Tibial nerve (tissue), 4 donors: ENCODE data around the gene SCTR.

Experiments used
- EP300 ChIP-seq, 2 donors: sonication (generic); formaldehyde crosslinking; IDR thresholded peaks; one replicate each; pipeline ENCODE4 v1.6.1; 2017; ENCODE audit warnings: antibody characterized with exemption in 2 of 2, mild to moderate bottlenecking in 1 of 2
- POLR2A ChIP-seq, 2 donors: fragments of 450-650 bp; IDR thresholded peaks; one replicate each; pipeline ENCODE4 v1.6.1; 2017; ENCODE audit warnings: antibody characterized with exemption in 2 of 2, mild to moderate bottlenecking in 2 of 2, moderate library complexity in 2 of 2
- TF ChIP-seq, protein P1 (sequence below), 5 experiments: fragments of 200-600 bp in 3 of 5; fragments of 450-650 bp in 2 of 5; sonication (generic) in 3 of 5; IDR thresholded peaks; one replicate each; pipeline ENCODE4 v1.5.1; 2016 to 2019; ENCODE audit warnings: antibody characterized with exemption in 5 of 5, mild to moderate bottlenecking in 3 of 5, moderate library complexity in 2 of 5

DNA sequence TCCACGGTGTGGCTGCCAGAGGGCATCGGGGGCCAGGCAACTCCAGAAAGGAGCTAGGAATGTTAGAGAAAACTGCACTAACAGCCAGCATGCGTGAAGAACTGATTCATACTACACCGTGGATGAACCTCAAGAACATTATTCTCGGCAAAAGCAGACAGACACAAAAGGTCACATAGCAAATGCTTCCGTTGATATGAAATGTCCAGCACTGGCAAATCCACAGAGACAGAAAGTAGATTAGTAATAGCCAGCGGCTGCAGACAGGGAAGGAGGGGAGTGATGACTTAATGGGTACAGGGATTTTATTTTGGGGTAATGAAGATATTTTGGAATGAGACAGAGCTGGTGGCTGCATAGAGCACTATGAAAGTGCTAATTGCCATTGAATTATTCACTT lies 37.4 kb downstream of the SCTR start:
- TF ChIP-seq POLR2A (IDR thresholded peaks at IDR 0.05) (no peak), EP300 (IDR thresholded peaks at IDR 0.05) (no peak)
- TF ChIP-seq, protein P1, sequence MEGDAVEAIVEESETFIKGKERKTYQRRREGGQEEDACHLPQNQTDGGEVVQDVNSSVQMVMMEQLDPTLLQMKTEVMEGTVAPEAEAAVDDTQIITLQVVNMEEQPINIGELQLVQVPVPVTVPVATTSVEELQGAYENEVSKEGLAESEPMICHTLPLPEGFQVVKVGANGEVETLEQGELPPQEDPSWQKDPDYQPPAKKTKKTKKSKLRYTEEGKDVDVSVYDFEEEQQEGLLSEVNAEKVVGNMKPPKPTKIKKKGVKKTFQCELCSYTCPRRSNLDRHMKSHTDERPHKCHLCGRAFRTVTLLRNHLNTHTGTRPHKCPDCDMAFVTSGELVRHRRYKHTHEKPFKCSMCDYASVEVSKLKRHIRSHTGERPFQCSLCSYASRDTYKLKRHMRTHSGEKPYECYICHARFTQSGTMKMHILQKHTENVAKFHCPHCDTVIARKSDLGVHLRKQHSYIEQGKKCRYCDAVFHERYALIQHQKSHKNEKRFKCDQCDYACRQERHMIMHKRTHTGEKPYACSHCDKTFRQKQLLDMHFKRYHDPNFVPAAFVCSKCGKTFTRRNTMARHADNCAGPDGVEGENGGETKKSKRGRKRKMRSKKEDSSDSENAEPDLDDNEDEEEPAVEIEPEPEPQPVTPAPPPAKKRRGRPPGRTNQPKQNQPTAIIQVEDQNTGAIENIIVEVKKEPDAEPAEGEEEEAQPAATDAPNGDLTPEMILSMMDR (IDR thresholded peaks at IDR 0.05), result no peak
